ENCODE data around the gene MAOA. TPM values are rescaled to one million over a fixed set of nuclear protein-coding genes. Genes with fewer than 3 reads are reported as not detected.

MAOA gene
- total RNA-seq, 1 donor from 2014 or later, result 0.30 TPM

GRCh38 chrX:43785930-43786591 is 130.0 kb downstream of the MAOA start:
- no peaks in the 10 kb centered on the region for H3K36me3 Mint-ChIP-seq (ENCODE audit: low read depth)
- H3K9me3 Mint-ChIP-seq, result peaks cover 15% of the 10 kb centered on the region
- no peaks in the 10 kb centered on the region for H3K27me3 Mint-ChIP-seq (ENCODE audit: low read depth)
- TF ChIP-seq CTCF (conservative IDR thresholded peaks at IDR 0.05), result no peak
- no peak for DNase-seq (ENCODE audit: low read depth, low spot score)
- no peaks in the 10 kb centered on the region for H3K4me1 Mint-ChIP-seq
- no peak overlapping the region for H3K4me3 Mint-ChIP-seq
- no peak overlapping the region for H3K27ac Mint-ChIP-seq (ENCODE audit: unreplicated experiment)

Other genes starting within 250 kb of the MAOA start
- gene MAOB, start 226.2 kb downstream of the MAOA start, total RNA-seq, result 0.93 and 0.98 TPM in 2 replicates

Data from neural crest cell (in vitro differentiated cells).